ENCODE data around the gene IGF1R. TPM values are rescaled to one million over a fixed set of nuclear protein-coding genes. Genes with fewer than 3 reads are reported as not detected.

Gene IGF1R
- total RNA-seq, 1 experiment from 2014 or later = 16.3 TPM

GRCh38 chr15:98763179-98763578 is 114.8 kb downstream of the IGF1R start:
- H3K27ac ChIP-seq (ENCODE audit: low read depth, low read length) = no peak overlapping the region
- no peak overlapping the region for H3K4me3 ChIP-seq (replicated peaks in 1 of 2; ENCODE audit: low read depth in 1 of 2, low read length in 2 of 2)
- DNase-seq (ENCODE audit: low read depth, low spot score) = no peak
- H2AFZ ChIP-seq (ENCODE audit: low read depth, low read length, poor library complexity, severe bottlenecking) = no peak overlapping the region
- intact Hi-C loops (cut with micrococcal nuclease) = no loop called here
- H3K79me2 ChIP-seq (ENCODE audit: insufficient read depth, low read length) = no peaks in the 10 kb centered on the region
- no peak for ATAC-seq
- ChIA-PET POLR2A (no interaction called here), CTCF (no interaction called here), RAD21 (ENCODE audit: low non-redundant PET in 1 of 2, low total read pairs in 2 of 2, uncharacterized antibody in 2 of 2, unreplicated experiment in 2 of 2) (no interaction called here)
- no peaks in the 10 kb centered on the region for H3K4me1 ChIP-seq (ENCODE audit: control insufficient read depth in 1 of 2, insufficient read depth in 2 of 2, low read length in 2 of 2)
- H4K20me1 ChIP-seq (ENCODE audit: insufficient read depth) = no peaks in the 10 kb centered on the region
- no peaks in the 10 kb centered on the region for H3K9me2 ChIP-seq (ENCODE audit: insufficient read depth)
- no peaks in the 10 kb centered on the region for H3K36me3 ChIP-seq (ENCODE audit: control insufficient read depth in 1 of 2, insufficient read depth in 2 of 2, low read length in 2 of 2)
- TF ChIP-seq SIN3A (IDR thresholded peaks at IDR 0.05; ENCODE audit: low read depth) (no peak), POLR2A (IDR thresholded peaks at IDR 0.05; ENCODE audit: borderline replicate concordance, extremely low read depth, insufficient read depth, insufficient read length) (no peak), MAX (IDR thresholded peaks at IDR 0.05) (no peak), FOSL1 (IDR thresholded peaks at IDR 0.05; ENCODE audit: low read depth) (no peak), ELF1 (IDR thresholded peaks at IDR 0.05; ENCODE audit: borderline replicate concordance, low read depth) (no peak), ZNF274 (IDR thresholded peaks at IDR 0.05; ENCODE audit: low read depth, low read length) (no peak), POLR2AphosphoS5 (IDR thresholded peaks at IDR 0.05; ENCODE audit: low read depth, low read length) (no peak), REST (IDR thresholded peaks at IDR 0.05; ENCODE audit: low read depth) (no peak), ZBTB33 (IDR thresholded peaks at IDR 0.05; ENCODE audit: extremely low read depth, insufficient replicate concordance, low read length) (no peak), YY1 (IDR thresholded peaks at IDR 0.05; ENCODE audit: extremely low read depth, insufficient replicate concordance, low read depth, low read length) (no peak), ATF3 (IDR thresholded peaks at IDR 0.05) (no peak), TCF7L2 (IDR thresholded peaks at IDR 0.05; ENCODE audit: borderline replicate concordance, extremely low read depth, insufficient read depth, insufficient read length) (no peak), RAD21 (IDR thresholded peaks at IDR 0.05; ENCODE audit: low read depth) (no peak), JUND (IDR thresholded peaks at IDR 0.05) (no peak), EZH2 (IDR thresholded peaks at IDR 0.05) (no peak)
- no peaks in the 10 kb centered on the region for H3K9me3 ChIP-seq (ENCODE audit: control insufficient read depth in 1 of 2, insufficient read depth in 1 of 2, low read depth in 1 of 2, low read length in 2 of 2)
- no peaks in the 10 kb centered on the region for H3K27me3 ChIP-seq (ENCODE audit: insufficient read depth, low read length)
- H3K9ac ChIP-seq (ENCODE audit: low read length) = no peak overlapping the region
- BruUV-seq (replicated peaks) = no TSS peak
- no peak overlapping the region for H3K4me2 ChIP-seq (ENCODE audit: low read length)
